ENCODE data around the gene PCDHA3.
"Not testable (repeated sequence)": the region's sequence is repeated elsewhere in the genome, so short reads cannot be mapped to it uniquely, and the experiment has no call there.

- TF ChIP-seq CTCF (IDR thresholded peaks at IDR 0.05); ZFX (IDR thresholded peaks at IDR 0.05; ENCODE audit: borderline replicate concordance): not testable (repeated sequence)
Measured at GRCh38 chr5:140787849-140788504, 12.9 kb upstream of the PCDHA3 start.

Measured in 22Rv1 (cell line).